Non-pigmented ciliary epithelial cell (primary cell): ENCODE data around the gene FBXO10.
A peak's percentile ranks its signal among the peaks of the same experiment; 100 is the strongest.
"Not testable (repeated sequence)": the region's sequence is repeated elsewhere in the genome, so short reads cannot be mapped to it uniquely, and the experiment has no call there.

Experiments
- DNase-seq: peaks from one replicate; pipeline ENCODE4 v3.0.0-alpha.2; 2010; ENCODE audit warnings: low read depth

The FBXO10 gene

DNA sequence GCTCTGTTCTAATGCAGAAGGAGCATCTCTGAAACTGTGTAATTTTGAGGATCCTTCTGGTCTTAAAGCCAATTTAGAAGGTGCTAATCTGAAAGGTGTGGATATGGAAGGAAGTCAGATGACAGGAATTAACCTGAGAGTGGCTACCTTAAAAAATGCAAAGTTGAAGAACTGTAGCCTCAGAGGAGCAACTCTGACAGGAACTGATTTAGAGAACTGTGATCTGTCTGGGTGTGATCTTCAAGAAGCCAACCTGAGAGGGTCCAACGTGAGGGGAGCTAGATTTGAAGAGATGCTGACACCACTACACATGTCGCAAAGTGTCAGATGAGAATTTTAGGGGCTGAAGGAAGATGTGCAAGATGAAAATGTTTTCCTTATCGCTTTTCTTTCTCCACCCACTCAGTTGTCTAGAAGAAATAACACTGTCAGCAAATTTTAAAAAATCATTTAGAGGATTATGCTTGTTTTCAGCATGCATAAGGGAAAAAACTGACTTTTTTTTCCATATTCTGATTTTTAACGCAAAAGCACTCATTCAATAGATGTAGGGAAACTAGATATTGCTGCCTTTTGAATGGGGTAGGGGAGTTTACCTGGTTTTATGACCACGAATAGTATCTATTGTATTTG lies 98.1 kb downstream of the FBXO10 start:
- DNase-seq: not testable (repeated sequence)

DNA sequence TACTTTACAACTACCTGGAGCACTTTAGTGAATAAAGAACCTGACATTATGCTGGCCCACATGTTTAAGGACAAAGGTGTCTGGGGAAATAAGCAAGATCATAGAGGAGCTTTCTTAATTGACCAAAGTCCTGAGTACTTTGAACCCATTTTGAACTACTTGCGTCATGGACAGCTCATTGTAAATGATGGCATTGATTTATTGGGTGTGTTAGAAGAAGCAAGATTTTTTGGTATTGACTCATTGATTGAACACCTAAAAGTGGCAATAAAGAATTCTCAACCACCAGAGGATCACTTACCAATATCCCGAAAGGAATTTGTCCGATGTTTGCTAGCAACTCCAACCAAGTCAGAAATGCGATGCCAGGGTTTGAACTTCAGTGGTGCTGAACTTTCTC lies 98.7 kb downstream of the FBXO10 start:
- DNase-seq: not testable (repeated sequence)

DNA sequence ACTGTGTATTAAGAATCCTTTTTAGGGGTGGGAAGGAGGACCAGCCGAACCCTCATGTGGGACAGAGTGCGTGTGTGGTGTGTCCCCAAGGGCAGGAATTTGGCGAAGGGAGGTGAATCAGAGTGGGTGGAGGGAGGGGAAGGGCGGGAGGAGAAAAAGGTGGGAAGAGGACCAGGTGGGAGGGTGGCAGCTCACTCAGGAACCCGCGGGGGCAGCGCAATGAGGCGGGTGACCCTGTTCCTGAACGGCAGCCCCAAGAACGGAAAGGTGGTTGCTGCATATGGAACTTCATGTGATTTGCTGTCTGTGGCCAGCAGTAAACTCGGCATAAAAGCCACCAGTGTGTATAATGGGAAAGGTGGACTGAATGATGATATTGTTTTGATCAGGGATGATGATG lies 99.2 kb downstream of the FBXO10 start:
- no peak for DNase-seq

DNA sequence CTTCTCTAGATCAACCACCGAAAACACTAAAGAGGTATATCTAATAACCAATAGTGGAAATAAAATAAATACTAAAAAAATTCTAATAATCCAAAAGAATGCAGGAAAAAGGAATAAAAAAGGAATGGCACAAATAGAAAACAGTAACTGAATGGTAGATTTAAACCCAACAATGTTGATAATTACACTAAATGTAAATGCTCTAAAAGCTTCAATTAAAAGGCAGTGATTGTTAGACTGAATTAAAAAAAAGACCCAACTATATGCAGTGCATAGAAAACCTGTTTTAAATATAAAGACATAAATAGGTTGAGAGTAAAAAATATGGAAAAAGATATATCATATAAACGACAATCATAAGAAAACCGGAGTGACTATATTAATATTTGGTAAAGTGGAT lies 101.7 kb downstream of the FBXO10 start:
- no peak for DNase-seq

DNA sequence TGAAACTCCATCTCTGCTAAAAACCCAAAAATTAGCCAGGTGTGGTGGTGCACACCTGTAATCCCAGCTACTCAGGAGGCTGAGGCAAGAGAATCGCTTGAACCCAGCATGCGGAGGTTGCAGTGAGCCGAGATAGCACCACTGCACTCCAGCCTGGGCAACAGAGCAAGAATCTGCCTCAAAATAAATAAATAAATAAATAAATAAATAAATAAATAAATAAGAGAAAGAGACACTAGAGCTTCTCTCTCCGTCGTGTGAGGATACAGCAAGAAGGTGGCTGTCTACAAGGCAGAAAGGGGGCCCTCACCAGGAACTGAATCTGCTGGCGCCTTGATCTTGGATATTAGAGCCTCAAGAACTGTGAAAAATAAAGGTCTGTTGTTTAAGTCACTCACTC lies 102.2 kb downstream of the FBXO10 start:
- DNase-seq: not testable (repeated sequence)

DNA sequence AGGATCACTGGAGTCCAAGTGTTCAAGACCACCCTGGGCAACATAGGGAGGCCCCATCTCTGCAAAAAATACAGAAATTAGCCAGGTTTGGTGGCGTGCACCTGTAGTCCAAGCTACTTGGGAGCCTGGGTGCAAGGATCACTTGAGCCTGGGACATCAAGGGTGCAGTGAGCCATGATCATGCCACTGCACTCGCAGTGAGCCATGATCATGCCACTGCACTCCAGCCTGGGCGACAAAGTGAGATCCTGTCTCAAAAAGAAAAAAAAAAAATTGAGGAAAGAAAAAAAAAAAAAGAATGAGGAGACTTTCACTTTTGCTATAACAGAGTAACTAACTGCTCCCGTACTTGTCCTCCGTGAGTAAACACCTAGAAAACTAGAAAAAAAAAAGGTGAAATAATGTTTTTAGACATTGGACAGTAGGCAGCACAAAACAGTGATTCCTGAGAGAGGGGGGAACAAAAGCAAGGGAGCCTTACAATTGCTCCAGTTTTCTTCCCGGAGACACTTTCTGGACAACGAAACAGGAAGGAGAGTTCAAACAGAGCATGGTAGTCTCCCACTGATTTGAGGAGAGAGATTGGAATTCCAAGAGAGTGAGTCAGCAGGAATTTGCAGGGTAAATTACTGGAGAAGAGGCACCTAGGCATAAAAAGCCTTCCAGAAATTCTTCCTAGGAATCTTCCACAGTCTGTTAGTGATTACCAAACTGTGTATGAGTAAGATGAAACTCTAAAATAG lies 104.1 kb downstream of the FBXO10 start:
- DNase-seq: peak; percentile 84

DNA sequence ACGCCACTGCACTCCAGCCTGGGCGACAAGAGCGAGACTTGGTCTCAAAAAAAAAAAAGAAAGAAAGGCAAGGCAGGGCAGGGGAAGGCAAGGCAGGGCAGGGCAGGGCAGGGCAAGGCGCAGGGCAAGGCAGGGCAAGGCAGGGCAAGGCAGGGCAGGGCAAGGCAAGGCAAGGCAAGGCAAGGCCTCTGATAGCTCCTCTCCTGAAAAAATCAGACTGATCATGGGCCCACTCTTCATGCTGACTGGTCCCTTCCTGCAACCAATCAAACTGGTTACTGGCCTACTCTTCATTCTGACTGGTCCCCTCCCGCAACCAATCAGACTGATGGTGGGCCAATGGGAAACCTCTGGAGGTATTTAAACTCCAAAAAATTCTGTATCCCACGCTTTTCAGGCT lies 107.6 kb downstream of the FBXO10 start:
- no peak for DNase-seq

DNA sequence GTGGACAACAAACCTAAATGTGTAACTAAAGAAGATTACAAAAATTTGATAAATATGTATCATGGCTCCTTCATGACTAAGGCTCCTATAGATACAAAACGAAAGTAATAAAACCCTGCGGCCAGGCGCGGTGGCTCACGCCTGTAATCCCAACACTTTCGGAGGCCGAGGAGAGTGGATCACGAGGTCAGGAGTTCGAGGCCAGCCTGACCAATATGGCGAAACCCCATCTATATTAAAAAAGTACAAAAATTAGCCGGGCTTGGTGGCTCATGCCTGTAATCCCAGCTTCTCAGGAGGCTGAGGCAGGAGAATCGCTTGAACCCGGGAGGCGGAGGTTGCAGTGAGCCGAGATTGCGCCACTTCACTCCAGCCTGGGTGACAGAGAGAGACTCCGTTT lies 108.7 kb downstream of the FBXO10 start:
- DNase-seq: not testable (repeated sequence)

DNA sequence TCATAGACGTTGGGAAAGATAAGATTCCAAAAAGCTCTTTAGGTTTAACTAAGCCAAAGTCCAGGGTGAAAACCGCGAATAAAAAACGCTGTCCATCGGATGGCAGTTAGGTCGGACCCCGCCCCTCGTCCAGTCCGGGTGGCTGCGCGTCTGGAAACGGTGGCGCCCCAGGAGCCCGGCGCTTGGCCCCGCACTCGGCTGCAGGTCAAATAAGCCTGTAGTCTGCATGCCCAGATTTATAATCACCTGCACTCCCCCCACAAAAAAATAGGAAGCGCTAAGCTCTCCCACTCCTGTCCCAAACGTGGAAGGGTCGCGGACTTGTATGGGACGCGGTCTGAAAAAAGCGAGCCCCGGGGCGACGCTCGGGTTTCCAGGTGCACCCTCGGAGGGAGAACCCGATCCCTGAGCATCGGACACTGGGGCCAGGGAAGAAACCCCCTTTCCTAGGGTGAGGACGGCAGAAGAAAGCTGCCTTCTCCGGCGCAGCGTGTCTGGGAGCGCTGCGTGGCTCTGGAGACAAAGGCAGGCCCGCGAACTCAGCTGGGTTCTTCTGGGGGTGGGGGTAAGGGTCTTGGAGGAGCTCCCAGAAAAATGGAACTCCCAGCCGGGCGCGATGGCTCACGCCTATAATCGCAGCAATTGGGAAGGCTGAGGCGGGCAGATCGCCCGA lies 110.0 kb downstream of the FBXO10 start:
- peak; percentile 62 for DNase-seq

DNA sequence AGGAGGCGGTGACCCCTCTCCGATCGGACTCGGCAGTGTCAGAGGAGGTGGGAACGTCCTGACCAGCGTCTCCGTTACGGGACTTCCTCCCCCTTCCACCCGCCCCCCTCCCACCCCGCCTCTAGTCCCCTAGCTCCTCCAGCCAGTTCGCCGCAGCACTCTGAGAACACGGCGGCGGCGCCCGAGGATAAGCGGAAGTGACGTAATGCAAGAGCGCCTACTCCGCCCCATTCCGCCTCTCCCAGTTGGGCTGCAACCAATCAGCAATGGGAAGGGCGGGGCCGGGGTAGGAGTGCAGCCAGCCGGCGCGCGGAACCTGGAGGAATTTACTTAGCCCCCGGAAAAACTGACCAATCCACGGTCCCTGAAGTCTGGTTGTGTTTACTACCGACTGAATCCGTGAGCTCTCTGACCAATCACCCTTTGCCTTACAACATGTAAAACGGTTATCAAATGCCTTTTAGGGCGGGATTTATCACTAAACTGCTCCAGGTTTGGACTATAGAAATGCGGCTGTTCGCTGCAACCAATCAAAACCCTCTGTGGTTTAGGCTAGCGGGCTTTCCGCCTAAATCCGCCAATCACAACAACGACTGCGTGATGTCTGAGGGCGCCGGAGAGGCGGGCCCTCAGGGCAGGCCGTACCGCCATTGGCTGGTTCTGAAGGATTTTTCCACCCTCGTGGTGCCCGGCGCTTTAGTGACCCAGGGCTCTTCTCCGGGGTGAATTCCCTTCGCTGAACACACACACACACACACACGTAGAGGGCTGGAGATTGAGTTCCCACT lies 110.7 kb downstream of the FBXO10 start, which contains the start of gene ZBTB5:
Gene ZBTB5 (minus strand): TSS at position 202 of the 788 bp plus-strand sequence. CDS start 22,899 bp downstream, outside the sequence.
- DNase-seq: peak; percentile 100

DNA sequence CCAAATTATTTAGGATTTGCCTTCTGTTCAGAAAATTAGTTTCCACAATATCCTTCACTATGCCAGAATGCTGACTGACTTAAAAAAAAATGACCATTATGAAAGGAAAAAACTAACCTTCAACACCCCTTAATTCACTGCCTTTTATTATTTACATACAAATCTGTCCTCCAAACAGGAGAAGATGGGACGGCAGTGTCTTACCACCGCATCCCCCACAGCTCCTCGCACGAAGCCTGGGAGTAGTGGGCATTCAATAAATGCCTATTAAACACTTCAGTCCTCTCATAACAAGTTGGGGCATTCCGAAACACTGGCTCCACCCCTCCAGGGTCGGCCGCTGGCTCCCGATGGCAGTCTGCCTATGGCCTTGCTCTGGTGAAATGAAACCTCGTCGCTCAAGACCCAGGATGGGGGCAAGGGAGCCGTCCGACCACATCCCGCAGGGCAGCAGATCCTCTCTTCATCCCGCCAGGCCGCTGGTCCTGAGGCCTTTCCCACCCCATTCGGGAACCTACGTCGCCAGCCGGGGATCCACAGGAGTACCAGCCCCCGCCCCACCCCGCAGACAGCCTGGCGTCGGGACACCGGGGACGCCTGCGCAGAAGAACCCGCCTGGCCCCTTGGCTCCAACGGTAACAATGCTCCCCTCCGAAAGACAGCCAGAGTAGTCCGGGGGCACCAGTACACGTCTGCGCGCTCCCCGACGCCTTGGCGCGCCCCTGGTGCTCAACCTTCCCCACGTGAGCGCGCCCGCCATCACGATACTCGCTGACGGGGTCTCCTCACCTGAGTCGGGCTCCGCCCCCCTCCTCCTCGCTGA lies 111.5 kb downstream of the FBXO10 start:
- DNase-seq: no peak

DNA sequence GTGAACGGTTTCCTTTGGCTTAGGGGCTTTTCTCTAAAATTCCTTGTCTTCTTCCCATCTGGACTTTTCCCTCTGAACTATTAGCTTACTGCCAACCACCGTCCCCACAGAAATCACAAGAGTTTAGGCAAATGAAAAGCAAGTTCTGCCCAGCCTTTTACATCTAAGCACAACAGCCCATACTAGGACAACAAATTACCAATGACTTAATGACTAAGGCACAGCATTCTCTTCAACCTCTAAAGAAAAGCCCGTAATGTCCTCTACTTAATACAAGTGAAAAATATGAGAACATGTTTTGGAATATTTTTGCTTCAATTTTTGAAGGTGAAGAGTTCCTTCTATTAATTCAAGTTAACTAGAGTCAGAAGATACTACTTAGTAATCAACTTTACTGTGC lies 112.2 kb downstream of the FBXO10 start:
- DNase-seq: no peak
